Activated CD4-positive, alpha-beta memory T cell treated with anti-CD3 and anti-CD28 coated beads for 36 hours (primary cell): ENCODE data around the gene DIS3L2. TPM values are rescaled to one million over a fixed set of nuclear protein-coding genes. Genes with fewer than 3 reads are reported as not detected.
"Not testable (repeated sequence)": the region's sequence is repeated elsewhere in the genome, so short reads cannot be mapped to it uniquely, and the experiment has no call there.

Experiments used
- CTCF ChIA-PET: fragments of 350-600 bp; sonication (Branson Sonifier 250); formaldehyde crosslinking; loops from one replicate; lab custom pipeline; 2021; ENCODE audit warnings: antibody characterized with exemption, inconsistent platforms; lab: Charles Lee
- POLR2A ChIA-PET: fragments of 350-600 bp; sonication (Branson Sonifier 250); formaldehyde crosslinking; loops from one replicate; lab custom pipeline; 2021; ENCODE audit warnings: antibody characterized with exemption; lab: Charles Lee
- DNase-seq: peaks from one replicate; pipeline ENCODE4 v3.0.0-alpha.2; 2020
- H3K27ac Mint-ChIP-seq: one replicate; pipeline ENCODE4 v1.8.0; 2021; ENCODE audit warnings: mixed read lengths
- H3K27me3 Mint-ChIP-seq: one replicate; pipeline ENCODE4 v1.8.0; 2021; ENCODE audit warnings: mixed read lengths
- H3K36me3 Mint-ChIP-seq: one replicate; pipeline ENCODE4 v1.8.0; 2021; ENCODE audit warnings: mixed read lengths
- H3K4me1 Mint-ChIP-seq: one replicate; pipeline ENCODE4 v1.8.0; 2021; ENCODE audit warnings: low read depth, mixed read lengths
- H3K4me3 Mint-ChIP-seq: one replicate; pipeline ENCODE4 v1.8.0; 2021; ENCODE audit warnings: mild to moderate bottlenecking, mixed read lengths
- H3K9me3 Mint-ChIP-seq: one replicate; pipeline ENCODE4 v1.8.0; 2021; ENCODE audit warnings: mixed read lengths
- intact Hi-C: fragments of 100-400 bp; cut with micrococcal nuclease; formaldehyde crosslinking; loops from one replicate; pipeline ENCODE4 v1.15.1; 2023
- total RNA-seq, 2 experiments: library from RNA; stranded (reverse); gene quantifications; one replicate each; pipeline ENCODE4 v1.2.3, GENCODE V29; 2021

The DIS3L2 gene
- total RNA-seq, 2 experiments from 2014 or later, result 20.5 to 25.7 TPM

DNA sequence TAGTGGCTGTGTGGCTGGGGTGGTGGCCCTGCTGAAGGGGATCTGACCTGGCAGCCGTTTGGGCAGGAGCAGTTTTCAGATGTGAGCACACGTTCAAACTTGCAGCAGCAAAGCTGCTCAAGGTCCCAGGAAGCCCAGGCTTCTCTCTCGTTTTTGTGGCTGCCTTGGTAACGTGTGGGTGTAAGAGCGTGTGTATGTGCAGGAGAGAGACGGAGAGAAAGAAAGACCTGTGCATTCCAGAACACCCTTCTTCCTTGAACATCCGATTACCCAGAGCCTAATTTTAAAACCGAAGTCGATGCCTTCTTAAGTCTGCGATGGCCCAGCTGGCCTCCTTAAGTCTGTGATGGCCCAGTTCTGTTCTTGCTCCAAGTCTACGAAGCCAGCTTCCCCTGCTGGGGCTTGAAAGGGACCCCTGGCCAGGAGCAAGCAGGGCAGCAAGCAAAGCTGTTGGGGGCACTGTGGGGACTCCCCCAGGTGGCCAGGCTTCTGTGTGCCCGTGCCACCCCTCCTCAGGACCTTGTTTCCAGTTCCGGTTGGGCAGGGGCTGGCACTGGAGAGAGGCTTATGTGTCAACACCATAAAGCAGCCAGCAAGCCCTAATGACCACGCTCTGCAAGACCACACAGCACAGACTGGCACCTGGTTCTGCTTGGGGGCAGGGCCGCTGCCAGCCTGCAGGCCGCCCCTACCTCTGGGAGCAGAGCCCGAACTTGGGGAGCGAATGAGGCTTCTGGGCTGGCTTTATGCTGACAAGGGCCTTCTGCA lies 361.2 kb downstream of the DIS3L2 start:
- H3K36me3 Mint-ChIP-seq, result no peaks in the 10 kb centered on the region
- H3K27me3 Mint-ChIP-seq, result no peaks in the 10 kb centered on the region
- intact Hi-C loops, result no loop called here
- ChIA-PET CTCF (interaction anchor here (1.0 to 2.0 kb wide), 8 partner anchors 14 to 422 kb away, joined by 3 to 10 read pairs (median 5); partner anchors contain the start of gene NPPC), POLR2A (no interaction called here)
- H3K27ac Mint-ChIP-seq, result peak overlapping the region; percentile 73
- no peaks in the 10 kb centered on the region for H3K9me3 Mint-ChIP-seq
- H3K4me1 Mint-ChIP-seq, result peaks cover 47% of the 10 kb centered on the region
- H3K4me3 Mint-ChIP-seq, result no peak overlapping the region
- peak; percentile 45 for DNase-seq

DNA sequence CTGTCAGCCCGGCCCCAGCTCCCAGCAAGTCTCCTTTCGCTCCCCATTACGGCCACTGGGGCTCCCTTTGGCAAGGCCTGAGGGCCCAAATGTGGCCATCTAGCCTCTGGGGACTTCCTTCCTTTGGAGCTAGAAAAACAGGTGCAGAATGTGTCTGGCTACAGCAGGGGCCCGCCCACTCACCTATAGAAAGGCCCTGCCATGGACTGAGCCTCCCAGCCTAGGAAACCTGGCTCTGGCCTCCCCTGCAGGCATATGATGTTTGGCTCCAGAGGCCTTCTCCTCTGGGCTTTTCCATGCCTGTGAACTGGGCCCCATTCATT lies 361.8 kb downstream of the DIS3L2 start:
- POLR2A ChIA-PET, result no interaction called here
- Mint-ChIP-seq H3K27me3 (no peaks in the 10 kb centered on the region), H3K36me3 (no peaks in the 10 kb centered on the region), H3K27ac (no peak overlapping the region), H3K4me1 (peaks cover 46% of the 10 kb centered on the region), H3K4me3 (no peak overlapping the region), H3K9me3 (no peaks in the 10 kb centered on the region)
- CTCF ChIA-PET, result interaction anchor here (1.6 to 3.5 kb wide), 4 partner anchors 16 to 42 kb away, joined by 3 to 13 read pairs (median 8); no protein-coding TSS in a partner anchor
- intact Hi-C loops, result no loop called here
- DNase-seq, result no peak

DNA sequence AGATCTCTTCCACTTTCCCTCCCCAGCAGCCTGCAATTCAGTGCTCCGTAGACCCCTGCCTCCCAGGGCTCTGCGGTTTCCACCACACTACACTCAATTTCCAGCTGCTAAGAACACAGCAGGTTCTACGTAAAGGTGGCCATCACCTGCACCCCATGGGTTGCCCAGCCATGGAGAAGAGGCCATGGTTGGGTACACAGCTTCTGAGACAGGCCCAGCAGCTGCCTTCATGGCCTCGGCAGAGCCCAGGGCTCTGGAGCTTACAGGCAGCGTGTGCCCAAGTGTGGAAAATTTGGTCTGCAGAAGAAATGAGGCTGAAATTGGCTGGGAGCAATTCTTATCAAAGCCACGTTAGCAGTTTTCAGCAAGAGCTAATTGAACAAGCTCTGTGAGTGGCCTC lies 362.5 kb downstream of the DIS3L2 start:
- intact Hi-C loops, DNase-seq, H3K9me3 Mint-ChIP-seq, H3K4me3 Mint-ChIP-seq, POLR2A ChIA-PET, H3K27me3 Mint-ChIP-seq, H3K36me3 Mint-ChIP-seq, H3K27ac Mint-ChIP-seq: not testable (repeated sequence)
- CTCF ChIA-PET, result interaction anchor here (1.3 to 5.2 kb wide), 6 partner anchors 8 to 417 kb away, joined by 3 to 49 read pairs (median 18); partner anchors contain the start of gene NPPC
- peaks cover 41% of the 10 kb centered on the region for H3K4me1 Mint-ChIP-seq

DNA sequence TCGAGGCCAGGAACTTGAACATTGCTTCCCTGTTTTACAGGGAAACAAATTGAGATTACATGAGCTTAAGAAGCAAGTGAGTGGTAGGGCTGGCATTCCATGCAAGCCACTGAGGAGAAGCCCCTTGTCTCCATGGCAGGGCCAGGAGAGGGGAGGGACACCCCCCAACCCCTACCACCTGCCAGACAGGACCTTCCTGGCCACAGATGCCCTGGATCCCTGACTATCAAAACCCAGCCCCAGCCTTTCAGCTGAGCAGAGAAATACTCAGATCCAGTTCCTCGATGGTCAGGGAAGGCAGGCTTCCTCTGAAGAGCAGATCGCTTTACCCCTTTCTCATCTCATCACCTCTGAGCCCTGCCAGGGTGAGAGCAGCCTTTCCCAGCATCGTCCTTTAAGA lies 363.3 kb downstream of the DIS3L2 start:
- Mint-ChIP-seq H3K9me3 (no peaks in the 10 kb centered on the region), H3K27me3 (no peaks in the 10 kb centered on the region), H3K36me3 (no peaks in the 10 kb centered on the region), H3K4me3 (no peak overlapping the region), H3K4me1 (peaks cover 34% of the 10 kb centered on the region), H3K27ac (no peak overlapping the region)
- intact Hi-C loops, result no loop called here
- ChIA-PET POLR2A (no interaction called here), CTCF (interaction anchor here (0.9 to 5.2 kb wide), 9 partner anchors 9 to 418 kb away, joined by 3 to 49 read pairs (median 13); partner anchors contain the start of gene NPPC)
- no peak for DNase-seq

DNA sequence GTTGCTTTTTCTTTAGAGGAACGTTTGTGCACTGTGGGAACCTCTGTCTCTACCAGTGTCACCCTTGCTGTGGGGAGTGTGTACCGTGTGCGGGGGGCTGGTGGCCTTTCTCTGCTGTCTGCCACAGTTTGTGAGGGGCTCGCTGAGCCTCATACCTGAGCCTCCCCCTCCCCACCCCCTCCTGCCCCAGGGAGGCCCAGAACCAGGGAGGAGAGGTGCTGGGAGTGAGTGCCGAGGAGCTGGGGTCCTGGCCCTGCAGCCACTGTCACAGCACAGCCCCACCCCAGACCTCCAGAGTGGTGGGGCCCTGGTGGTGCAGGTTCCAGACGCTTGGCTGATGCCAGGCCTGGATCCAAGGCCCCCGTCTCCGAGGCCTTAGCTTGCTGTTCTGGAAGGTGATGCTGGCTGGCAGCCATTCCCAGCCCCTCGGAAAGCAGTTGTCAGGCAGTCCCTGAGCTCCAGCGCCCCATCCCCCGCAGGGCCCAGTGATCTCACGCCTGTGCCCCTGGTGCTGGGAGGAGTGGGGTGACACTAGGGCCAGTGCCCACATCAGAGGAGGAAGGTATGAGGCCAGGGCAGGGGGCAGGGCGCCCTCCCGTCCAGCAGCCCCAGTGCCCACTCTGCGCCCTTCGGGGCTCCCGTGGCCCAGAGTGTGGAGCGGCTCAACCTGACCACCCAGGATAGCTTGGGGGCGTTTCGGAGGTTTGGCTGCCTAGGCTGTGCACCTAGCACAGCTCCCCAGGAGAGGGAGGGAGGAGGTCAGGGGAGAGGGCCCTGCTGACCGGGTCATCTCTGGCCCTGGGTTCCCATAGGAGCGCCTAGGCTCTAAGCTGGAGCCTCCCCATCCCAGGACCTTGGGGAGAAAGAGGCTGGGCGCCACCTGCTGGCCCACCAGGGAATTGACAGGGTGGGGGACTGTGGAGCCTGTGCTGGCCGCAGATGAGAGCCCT lies 364.1 kb downstream of the DIS3L2 start:
- intact Hi-C loops, result loop anchor here (2.0 kb wide), 1 partner anchor 33 kb away; no protein-coding TSS in a partner anchor
- peaks cover 26% of the 10 kb centered on the region for H3K4me1 Mint-ChIP-seq
- DNase-seq, result peak; percentile 68
- ChIA-PET POLR2A (no interaction called here), CTCF (interaction anchor here (0.7 to 5.2 kb wide), 18 partner anchors 10 to 425 kb away, joined by 3 to 49 read pairs (median 5); partner anchors contain the start of gene NPPC)
- no peak overlapping the region for H3K27ac Mint-ChIP-seq
- H3K27me3 Mint-ChIP-seq, result no peaks in the 10 kb centered on the region
- H3K4me3 Mint-ChIP-seq, result no peak overlapping the region
- H3K36me3 Mint-ChIP-seq, result no peaks in the 10 kb centered on the region
- no peaks in the 10 kb centered on the region for H3K9me3 Mint-ChIP-seq

DNA sequence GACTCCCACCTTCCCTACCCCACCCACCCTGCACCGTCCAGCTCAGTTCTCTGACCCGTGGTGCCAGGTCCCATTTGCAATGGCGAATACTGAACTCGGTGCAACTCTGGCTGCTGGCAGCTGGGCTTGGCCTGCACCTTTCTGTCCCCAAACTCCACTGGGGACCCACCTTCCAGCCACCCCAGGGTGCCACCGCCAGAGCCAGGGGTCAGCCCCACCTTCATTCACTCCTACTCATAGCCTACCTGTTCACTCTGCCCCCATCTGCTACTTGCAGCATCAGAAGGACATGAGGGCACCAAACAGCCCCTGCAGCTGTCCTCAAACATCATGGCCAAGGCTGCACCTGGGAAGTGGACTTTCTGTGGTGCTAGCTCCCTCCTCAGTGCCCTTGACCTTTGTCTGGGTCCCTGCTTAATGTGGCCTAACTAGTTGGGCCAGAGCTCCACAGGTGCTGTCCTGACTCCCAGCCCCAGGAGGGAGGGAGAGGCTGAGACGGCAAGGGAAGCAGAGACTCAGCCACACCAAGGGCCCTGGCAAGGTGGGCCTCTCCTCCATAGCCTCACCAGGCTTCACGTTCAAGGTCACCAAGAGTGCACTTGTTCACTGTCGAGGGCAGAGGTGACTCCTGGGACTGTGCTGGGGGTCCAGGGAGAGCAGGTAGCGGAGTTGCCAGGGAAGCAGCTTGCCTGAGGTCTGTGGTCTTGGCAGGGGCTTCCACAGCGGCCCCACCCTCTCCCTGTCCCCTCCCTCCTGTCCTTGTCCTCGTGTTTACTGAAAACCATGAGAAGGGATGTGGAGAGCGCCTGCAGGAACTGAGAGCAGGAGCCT lies 365.0 kb downstream of the DIS3L2 start:
- POLR2A ChIA-PET, H3K4me3 Mint-ChIP-seq, H3K36me3 Mint-ChIP-seq, H3K9me3 Mint-ChIP-seq, H3K27me3 Mint-ChIP-seq, H3K27ac Mint-ChIP-seq: not testable (repeated sequence)
- intact Hi-C loops, result loop anchor here (1.0 to 2.0 kb wide), 4 partner anchors 34 to 420 kb away; no protein-coding TSS in a partner anchor
- CTCF ChIA-PET, result interaction anchor here (0.7 to 5.2 kb wide), 17 partner anchors 11 to 425 kb away, joined by 3 to 49 read pairs (median 7); partner anchors contain the start of gene NPPC
- peaks cover 17% of the 10 kb centered on the region for H3K4me1 Mint-ChIP-seq
- peak; percentile 8 for DNase-seq

DNA sequence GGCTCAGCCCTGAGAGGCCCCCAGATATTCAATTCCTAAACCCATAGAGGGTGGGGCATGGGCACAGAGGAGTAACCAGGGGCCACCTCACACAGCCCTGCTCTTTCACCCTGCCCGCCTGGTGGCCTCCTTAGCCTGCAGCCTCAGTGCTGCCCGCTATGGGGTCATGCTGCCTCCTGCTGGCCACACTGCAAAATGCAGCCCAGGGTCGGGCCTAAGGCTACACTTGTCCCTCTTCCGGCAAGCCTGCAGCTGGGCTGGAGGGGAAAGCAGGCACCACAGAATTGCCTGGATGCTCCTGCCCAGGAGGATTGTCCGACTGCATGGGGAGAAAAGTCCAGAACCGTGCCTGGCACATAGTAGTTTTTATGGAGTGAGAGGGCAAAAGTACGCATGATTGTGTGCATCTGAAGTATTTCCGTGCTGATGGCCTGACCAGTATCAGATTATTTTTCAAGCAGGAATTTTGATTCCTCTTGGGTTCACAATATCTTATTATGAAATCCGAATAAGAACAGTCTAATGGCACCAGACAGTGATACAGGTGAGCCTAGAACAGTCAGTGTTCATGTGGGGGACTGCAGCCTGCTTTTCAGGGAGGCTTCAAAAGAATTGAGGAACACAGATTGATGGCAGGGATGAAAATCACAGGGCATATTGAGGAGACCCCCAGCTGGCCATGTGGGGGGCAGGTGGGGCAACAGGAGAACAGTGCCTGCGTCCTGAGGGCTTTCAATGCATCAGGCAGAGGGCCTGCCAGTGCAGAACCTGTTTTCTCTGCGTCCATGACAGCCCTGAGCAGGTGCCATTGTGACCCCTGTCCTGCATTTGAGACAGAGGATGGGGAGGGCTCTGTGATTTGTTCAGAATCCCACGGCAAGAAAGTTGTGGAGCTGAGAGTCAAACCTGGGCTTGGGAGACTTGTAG lies 365.9 kb downstream of the DIS3L2 start:
- no peaks in the 10 kb centered on the region for H3K9me3 Mint-ChIP-seq
- no peak overlapping the region for H3K4me3 Mint-ChIP-seq
- CTCF ChIA-PET, result interaction anchor here (0.5 to 5.2 kb wide), 25 partner anchors 11 to 433 kb away, joined by 3 to 49 read pairs (median 3); partner anchors contain the start of gene NPPC
- no peaks in the 10 kb centered on the region for H3K36me3 Mint-ChIP-seq
- H3K4me1 Mint-ChIP-seq, result peaks cover 9% of the 10 kb centered on the region
- no peak overlapping the region for H3K27ac Mint-ChIP-seq
- DNase-seq, result peak; percentile 90
- intact Hi-C loops, result loop anchor here (1.0 to 2.0 kb wide), 4 partner anchors 35 to 421 kb away; no protein-coding TSS in a partner anchor
- H3K27me3 Mint-ChIP-seq, result no peaks in the 10 kb centered on the region
- POLR2A ChIA-PET, result no interaction called here

DNA sequence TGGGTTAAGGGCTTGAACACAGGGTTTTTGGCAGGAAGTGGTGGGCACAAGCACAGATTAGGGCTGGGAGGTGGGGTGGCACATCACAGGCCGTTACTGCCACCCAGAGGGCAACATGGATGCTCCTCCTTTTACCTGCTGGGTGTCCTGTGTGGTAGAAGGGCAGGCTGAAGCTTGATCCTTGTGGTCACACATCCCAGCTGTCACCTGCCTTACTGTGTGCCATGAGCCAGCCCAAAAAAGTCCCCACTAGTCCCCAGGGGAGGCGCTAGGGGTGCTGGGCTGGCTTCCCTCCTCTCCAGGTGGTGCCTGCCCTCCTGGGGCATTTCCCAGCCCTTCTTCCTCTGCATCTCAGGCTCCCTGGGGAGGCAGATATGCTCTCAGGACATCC lies 366.5 kb downstream of the DIS3L2 start:
- peak; percentile 9 for DNase-seq
- POLR2A ChIA-PET, result no interaction called here
- no peaks in the 10 kb centered on the region for H3K9me3 Mint-ChIP-seq
- CTCF ChIA-PET, result interaction anchor here (1.0 to 5.2 kb wide), 8 partner anchors 12 to 434 kb away, joined by 3 to 49 read pairs (median 4); partner anchors contain the start of gene NPPC
- intact Hi-C loops, result no loop called here
- H3K4me1 Mint-ChIP-seq, result peaks cover 3% of the 10 kb centered on the region
- no peak overlapping the region for H3K4me3 Mint-ChIP-seq
- no peaks in the 10 kb centered on the region for H3K27me3 Mint-ChIP-seq
- no peak overlapping the region for H3K27ac Mint-ChIP-seq
- no peaks in the 10 kb centered on the region for H3K36me3 Mint-ChIP-seq

DNA sequence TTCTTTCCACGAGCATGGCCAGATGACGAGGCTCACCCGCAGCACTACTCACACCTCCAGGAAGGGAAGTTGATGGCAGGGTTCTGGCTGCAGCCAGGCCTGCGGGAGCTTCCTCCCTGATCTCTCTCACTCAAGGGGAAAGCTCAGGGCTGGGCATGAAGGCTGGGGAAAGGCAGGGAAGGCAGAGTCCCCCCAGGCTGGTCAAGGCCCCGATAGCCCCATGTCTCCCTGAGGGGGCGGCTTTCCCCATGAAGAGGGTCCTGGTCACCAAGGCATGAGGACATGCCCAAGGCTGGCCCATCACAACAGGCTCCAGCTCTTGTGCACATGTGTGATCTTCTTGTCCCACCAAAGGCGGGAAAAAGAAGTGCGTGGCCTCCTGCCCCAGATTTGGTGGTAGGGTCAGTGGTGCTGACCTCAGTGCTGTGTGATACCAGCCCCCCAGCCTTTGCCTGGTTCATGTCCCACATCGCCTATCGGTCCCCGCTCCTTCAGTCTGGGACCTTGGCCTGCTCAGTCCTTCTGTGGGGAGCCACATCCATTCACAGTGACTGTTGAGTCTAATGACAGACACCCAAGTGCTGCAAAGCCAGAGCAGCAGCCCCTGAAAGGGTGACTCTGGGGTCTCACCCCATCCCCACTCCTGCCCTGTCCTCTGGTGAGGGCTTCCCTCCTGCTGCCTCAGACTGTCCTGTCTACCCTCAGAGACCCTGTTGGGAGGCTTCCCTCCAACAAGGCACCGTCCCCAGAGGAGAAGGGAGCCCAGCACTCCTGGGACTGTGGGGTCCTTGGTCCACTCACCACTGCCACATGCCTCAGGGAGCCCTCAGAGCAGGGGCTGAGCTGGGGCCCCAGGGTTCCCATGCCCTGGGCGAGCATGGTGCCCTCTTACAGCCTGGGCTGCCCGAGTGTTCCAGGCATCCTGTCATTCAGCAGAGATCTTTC lies 367.3 kb downstream of the DIS3L2 start:
- Mint-ChIP-seq H3K36me3 (no peaks in the 10 kb centered on the region), H3K4me1 (peaks cover 3% of the 10 kb centered on the region), H3K27me3 (no peaks in the 10 kb centered on the region), H3K4me3 (no peak overlapping the region), H3K27ac (no peak overlapping the region), H3K9me3 (no peaks in the 10 kb centered on the region)
- POLR2A ChIA-PET, result no interaction called here
- intact Hi-C loops, result no loop called here
- no peak for DNase-seq
- CTCF ChIA-PET, result interaction anchor here (0.8 to 5.2 kb wide), 9 partner anchors 12 to 428 kb away, joined by 3 to 49 read pairs (median 3); partner anchors contain the start of gene NPPC

DNA sequence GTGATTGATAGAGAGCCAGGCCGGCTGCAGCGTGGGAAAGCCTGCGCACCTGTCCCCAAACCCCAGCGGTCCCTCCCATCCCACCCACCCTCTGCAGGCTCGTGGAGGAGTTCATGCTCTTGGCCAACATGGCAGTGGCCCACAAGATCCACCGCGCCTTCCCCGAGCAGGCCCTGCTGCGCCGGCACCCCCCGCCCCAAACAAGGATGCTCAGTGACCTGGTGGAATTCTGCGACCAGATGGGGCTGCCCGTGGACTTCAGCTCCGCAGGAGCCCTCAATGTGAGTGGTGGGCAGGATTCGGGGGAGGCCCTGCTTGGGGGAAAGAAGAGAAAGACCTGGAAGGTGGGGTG lies 368.2 kb downstream of the DIS3L2 start:
- Mint-ChIP-seq H3K4me1 (peaks cover 3% of the 10 kb centered on the region), H3K9me3 (no peaks in the 10 kb centered on the region), H3K27me3 (no peaks in the 10 kb centered on the region), H3K27ac (no peak overlapping the region), H3K36me3 (no peaks in the 10 kb centered on the region), H3K4me3 (no peak overlapping the region)
- intact Hi-C loops, result no loop called here
- CTCF ChIA-PET, result interaction anchor here (0.8 to 1.4 kb wide), 3 partner anchors 109 to 428 kb away, joined by 3 read pairs; no protein-coding TSS in a partner anchor
- DNase-seq, result no peak
- POLR2A ChIA-PET, result no interaction called here
